CD14-positive monocyte (primary cell): ENCODE data around the gene SPR. TPM values are rescaled to one million over a fixed set of nuclear protein-coding genes. Genes with fewer than 3 reads are reported as not detected.

Experiments
- DNase-seq, 3 donors: peaks; one replicate each; pipeline ENCODE4 v3.0.0-alpha.2; 2011 to 2022
- H2AFZ ChIP-seq: 2 replicates; pipeline ENCODE4 v1.6.0; 2012; ENCODE audit warnings: mild to moderate bottlenecking, low read depth, low read length, inconsistent platforms; ENCODE audit not compliant: insufficient read depth, poor library complexity, severe bottlenecking
- H3K27ac ChIP-seq, 2 donors: 1 replicate in 1 of 2; 2 replicates in 1 of 2; pipeline ENCODE4 v1.5.1; 2012 to 2013; ENCODE audit warnings: low read length in 2 of 2, control low read depth in 1 of 2, inconsistent platforms in 1 of 2, low read depth in 1 of 2, mild to moderate bottlenecking in 1 of 2
- H3K27me3 ChIP-seq, 2 donors: one replicate each; pipeline versions ENCODE4 v1.6.0 to v1.6.1; 2011 to 2013; ENCODE audit warnings: low read length in 2 of 2; ENCODE audit not compliant: control insufficient read depth in 2 of 2, insufficient read depth in 2 of 2
- H3K36me3 ChIP-seq, 2 donors: replicated peaks in 1 of 2; 1 replicate in 1 of 2; 2 replicates in 1 of 2; pipeline versions ENCODE4 v1.5.1 to v1.6.1; 2012 to 2013; ENCODE audit warnings: low read length in 2 of 2, control low read depth in 1 of 2, inconsistent platforms in 1 of 2, mild to moderate bottlenecking in 1 of 2; ENCODE audit not compliant: insufficient read depth in 2 of 2, control insufficient read depth in 1 of 2
- H3K4me1 ChIP-seq, 2 donors: 1 replicate in 1 of 2; 2 replicates in 1 of 2; pipeline versions ENCODE4 v1.5.1 to v1.6.1; 2012 to 2013; ENCODE audit warnings: low read length in 2 of 2, control low read depth in 1 of 2, inconsistent platforms in 1 of 2, mild to moderate bottlenecking in 1 of 2, moderate library complexity in 1 of 2; ENCODE audit not compliant: insufficient read depth in 2 of 2, control insufficient read depth in 1 of 2
- H3K4me2 ChIP-seq: replicated peaks from 2 replicates; pipeline ENCODE3; 2012; ENCODE audit warnings: low read length, moderate library complexity, mild to moderate bottlenecking; ENCODE audit not compliant: poor library complexity, severe bottlenecking; ENCODE audit errors: extremely low read depth
- H3K4me3 ChIP-seq, 3 experiments: fragments of 200-600 bp in 1 of 3; sonication (generic) in 1 of 3; replicated peaks in 1 of 3; 1 replicate in 2 of 3; 2 replicates in 1 of 3; pipeline ENCODE4 v1.5.1; 2011 to 2013; ENCODE audit warnings: low read length in 3 of 3, mild to moderate bottlenecking in 3 of 3, control low read depth in 2 of 3, low read depth in 2 of 3, inconsistent platforms in 1 of 3, moderate library complexity in 1 of 3
- H3K79me2 ChIP-seq: 2 replicates; pipeline ENCODE4 v1.6.0; 2012; ENCODE audit warnings: mild to moderate bottlenecking, control low read depth, inconsistent platforms, low read length, moderate library complexity; ENCODE audit not compliant: insufficient read depth
- H3K9ac ChIP-seq: 2 replicates; pipeline ENCODE4 v1.6.0; 2017; ENCODE audit warnings: low read length, mild to moderate bottlenecking; ENCODE audit not compliant: insufficient read depth, poor library complexity, severe bottlenecking
- H3K9me3 ChIP-seq, 2 donors: replicated peaks in 1 of 2; 1 replicate in 1 of 2; 2 replicates in 1 of 2; pipeline versions ENCODE4 v1.5.1 to v1.6.1; 2012 to 2013; ENCODE audit warnings: low read length in 2 of 2, control low read depth in 1 of 2; ENCODE audit not compliant: control insufficient read depth in 1 of 2, insufficient read depth in 1 of 2
- H4K20me1 ChIP-seq: 2 replicates; pipeline ENCODE4 v1.6.0; 2012; ENCODE audit warnings: mild to moderate bottlenecking, low read length, control low read depth, moderate library complexity; ENCODE audit not compliant: insufficient read depth
- H3K27ac Mint-ChIP-seq, 7 donors: one replicate each; pipeline ENCODE4 v1.8.0; 2020; ENCODE audit warnings: mild to moderate bottlenecking in 7 of 7, mixed read lengths in 7 of 7, moderate library complexity in 6 of 7, inconsistent platforms in 2 of 7
- H3K27me3 Mint-ChIP-seq, 3 donors: one replicate each; pipeline ENCODE4 v1.8.0; 2021 to 2022; ENCODE audit warnings: low read depth in 3 of 3, mild to moderate bottlenecking in 3 of 3, mixed read lengths in 3 of 3, moderate library complexity in 3 of 3, inconsistent platforms in 1 of 3
- H3K36me3 Mint-ChIP-seq, 2 donors: one replicate each; pipeline ENCODE4 v1.8.0; 2020; ENCODE audit warnings: mixed read lengths in 2 of 2, inconsistent platforms in 1 of 2, mild to moderate bottlenecking in 1 of 2
- H3K4me1 Mint-ChIP-seq: one replicate; pipeline ENCODE4 v1.8.0; 2020; ENCODE audit warnings: mild to moderate bottlenecking, mixed read lengths
- H3K4me3 Mint-ChIP-seq, 2 donors: one replicate each; pipeline ENCODE4 v1.8.0; 2020; ENCODE audit warnings: mild to moderate bottlenecking in 2 of 2, mixed read lengths in 2 of 2, moderate library complexity in 1 of 2
- H3K9me3 Mint-ChIP-seq, 7 donors: one replicate each; pipeline ENCODE4 v1.8.0; 2020 to 2022; ENCODE audit warnings: mixed read lengths in 7 of 7, mild to moderate bottlenecking in 6 of 7, moderate library complexity in 6 of 7, inconsistent platforms in 2 of 7
- CTCF ChIP-seq: fragments of 200-600 bp; IDR thresholded peaks from one replicate; pipeline ENCODE4 v1.8.0; 2022; ENCODE audit warnings: antibody characterized with exemption, mild to moderate bottlenecking
- WGBS: methylation state at CpG from one replicate; pipeline ENCODE4 v1.1.5; 2013; ENCODE audit warnings: missing lambda C conversion rate; ENCODE audit not compliant: insufficient coverage; 5-methylcytosine and 5-hydroxymethylcytosine counted together
- intact Hi-C, 2 donors: fragments of 100-400 bp; cut with micrococcal nuclease; formaldehyde crosslinking; loops; one replicate each; pipeline versions ENCODE4 v1.15.0 to v1.15.1; 2023
- polyA plus RNA-seq, 3 donors: library from polyadenylated mRNA; depleted of rRNA in 1 of 3; unstranded in 2 of 3; stranded (reverse) in 1 of 3; fragments of 300-500 nt in 2 of 3; fragments of >200 nt in 1 of 3; fragmentation: Illumina TruSeq in 2 of 3; gene quantifications; 1 replicate in 2 of 3; 2 replicates in 1 of 3; pipeline ENCODE4 v1.2.3, GENCODE V29; 2012 to 2021

Gene SPR
- polyA plus RNA-seq, 3 donors, result 2.9 to 12.5 (median 7.6) TPM

- intact Hi-C loops, result loop anchor here in 1 of 2 donors (5.0 kb wide), 1 partner anchor 92 kb away; no protein-coding TSS in a partner anchor
- Mint-ChIP-seq H3K27ac (no peak overlapping the region), H3K4me1 (peaks cover 15% of the 10 kb centered on the region), H3K4me3 (no peak overlapping the region), H3K27me3 (peaks cover 25 to 41% (median 28%) of the 10 kb centered on the region in 3 donors), H3K9me3 (peaks cover 0 to 3% (median 0%) of the 10 kb centered on the region in 7 donors), H3K36me3 (no peaks in the 10 kb centered on the region)
- Histone ChIP-seq H3K9me3 (no peaks in the 10 kb centered on the region), H3K4me3 (no peak overlapping the region), H2AFZ (no peak overlapping the region), H3K36me3 (no peaks in the 10 kb centered on the region), H3K9ac (no peak overlapping the region), H3K4me1 (peaks cover 6 to 9% of the 10 kb centered on the region in 2 donors), H3K27ac (no peak overlapping the region), H3K27me3 (peaks cover 12 to 38% of the 10 kb centered on the region in 2 donors), H4K20me1 (no peaks in the 10 kb centered on the region), H3K79me2 (no peaks in the 10 kb centered on the region), H3K4me2 (no peak overlapping the region)
- TF ChIP-seq CTCF, result no peak
- WGBS, result 86% methylated on average over 1 of the region's 2 CpGs
- no peak for DNase-seq
Observed at GRCh38 chr2:72864500-72864899, 22.7 kb upstream of the SPR start.

GRCh38 chr2:72871060-72871459 is 16.1 kb upstream of the SPR start:
- H3K36me3 Mint-ChIP-seq, result no peaks in the 10 kb centered on the region
- H3K9me3 ChIP-seq, result peaks cover 0 to 3% of the 10 kb centered on the region in 2 donors
- no peak overlapping the region for H2AFZ ChIP-seq
- no peak for DNase-seq
- TF ChIP-seq CTCF, result no peak
- H3K4me1 Mint-ChIP-seq, result no peaks in the 10 kb centered on the region
- peak overlapping the region in 1 of 2 donors; percentile 39 for H3K4me3 Mint-ChIP-seq
- no peaks in the 10 kb centered on the region for H3K36me3 ChIP-seq
- H3K4me1 ChIP-seq, result no peaks in the 10 kb centered on the region
- H3K9me3 Mint-ChIP-seq, result peaks cover 0 to 10% (median 9%) of the 10 kb centered on the region in 7 donors
- no peak overlapping the region for H3K4me2 ChIP-seq
- H4K20me1 ChIP-seq, result no peaks in the 10 kb centered on the region
- no peak overlapping the region for H3K27ac ChIP-seq
- H3K27me3 ChIP-seq, result peaks cover 19 to 38% of the 10 kb centered on the region in 2 donors
- H3K27me3 Mint-ChIP-seq, result peaks cover 23 to 34% (median 27%) of the 10 kb centered on the region in 3 donors
- no peak overlapping the region for H3K27ac Mint-ChIP-seq
- intact Hi-C loops, result no loop called here
- H3K9ac ChIP-seq, result no peak overlapping the region
- WGBS, result no CpG with 5 or more reads among the region's 1 CpG
- no peaks in the 10 kb centered on the region for H3K79me2 ChIP-seq
- H3K4me3 ChIP-seq, result no peak overlapping the region
